WERI-Rb-1 (cell line): ENCODE results near the gene PBX1.

ENCODE experiments used
- DNase-seq: peaks from one replicate; pipeline ENCODE4 v3.0.0-alpha.2; 2020
- H3K27ac ChIP-seq: fragments of 250-450 bp; sonication (Bioruptor Pico); 2 replicates; pipeline ENCODE4 v1.5.1; 2020; ENCODE audit warnings: mild to moderate bottlenecking, moderate library complexity
- H3K27me3 ChIP-seq: fragments of 250-450 bp; sonication (Bioruptor Pico); 2 replicates; pipeline ENCODE4 v1.5.1; 2021; ENCODE audit warnings: mild to moderate bottlenecking, low read depth, moderate library complexity; ENCODE audit not compliant: insufficient read depth, severe bottlenecking
- H3K36me3 ChIP-seq: fragments of 250-450 bp; sonication (Bioruptor Pico); 2 replicates; pipeline ENCODE4 v1.5.1; 2020; ENCODE audit warnings: mild to moderate bottlenecking, moderate library complexity
- H3K4me3 ChIP-seq: 2 replicates; pipeline ENCODE4 v1.5.1; 2011; ENCODE audit warnings: low read depth, mild to moderate bottlenecking, control low read depth, low read length
- H3K9me3 ChIP-seq: fragments of 250-450 bp; sonication (Bioruptor Pico); 2 replicates; pipeline ENCODE4 v1.5.1; 2021; ENCODE audit warnings: mild to moderate bottlenecking, moderate library complexity; ENCODE audit not compliant: severe bottlenecking
- TF ChIP-seq, protein P1 (sequence below): IDR thresholded peaks from 2 replicates; pipeline ENCODE4 v1.5.1; 2011; ENCODE audit warnings: low read depth, mild to moderate bottlenecking, control low read depth, inconsistent platforms, low read length

PBX1 gene

DNA sequence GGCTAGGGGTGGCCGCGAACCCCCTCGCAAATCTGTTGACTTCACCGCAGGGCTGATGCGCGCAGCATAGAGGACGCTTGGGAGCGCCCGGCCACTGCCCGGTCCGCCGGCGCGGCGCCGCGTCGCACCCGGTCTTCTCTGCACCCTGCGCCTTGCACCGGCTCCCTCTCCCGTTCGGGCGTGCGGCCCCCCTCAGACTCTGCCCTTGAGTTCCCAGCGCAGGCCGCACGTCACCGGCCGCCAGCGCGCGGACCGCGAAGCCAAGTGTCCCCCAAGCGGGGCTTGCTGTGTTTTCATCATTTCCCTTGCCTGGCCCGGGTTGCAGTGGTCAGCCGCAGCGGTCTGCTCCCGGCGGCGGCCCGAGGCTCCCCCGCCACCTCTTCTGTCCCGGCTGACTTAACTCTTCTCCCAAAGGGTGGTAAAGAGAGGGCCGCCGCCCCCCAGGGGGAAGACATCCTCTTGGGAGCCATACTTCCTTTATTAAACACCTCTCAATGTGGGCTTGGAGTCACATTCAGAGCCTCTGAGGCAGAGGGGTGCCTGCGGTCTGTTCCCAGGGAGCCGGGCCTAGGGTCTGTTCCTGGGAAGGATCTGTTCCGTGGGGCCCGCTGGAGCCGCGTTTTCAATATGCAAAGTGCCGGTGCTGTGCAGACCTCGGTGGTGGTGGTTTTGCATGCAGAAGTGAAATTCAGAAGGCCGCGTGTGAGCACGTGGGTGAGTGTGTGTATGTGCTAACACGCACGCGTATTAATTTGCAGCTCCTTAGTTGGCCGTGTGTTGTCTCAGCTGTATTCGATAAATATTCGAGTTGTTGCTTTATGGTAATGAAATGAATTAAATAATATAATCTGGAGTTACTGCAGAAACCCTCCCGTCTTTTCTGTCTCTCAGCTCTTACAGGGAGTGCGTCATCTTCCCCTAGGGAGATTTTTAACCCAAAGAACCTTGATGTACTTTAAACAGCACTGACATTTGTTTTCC, 17.6 kb downstream of the PBX1 start:
- no peaks in the 10 kb centered on the region for H3K9me3 ChIP-seq
- H3K27ac ChIP-seq: no peak overlapping the region
- TF ChIP-seq, protein P1, sequence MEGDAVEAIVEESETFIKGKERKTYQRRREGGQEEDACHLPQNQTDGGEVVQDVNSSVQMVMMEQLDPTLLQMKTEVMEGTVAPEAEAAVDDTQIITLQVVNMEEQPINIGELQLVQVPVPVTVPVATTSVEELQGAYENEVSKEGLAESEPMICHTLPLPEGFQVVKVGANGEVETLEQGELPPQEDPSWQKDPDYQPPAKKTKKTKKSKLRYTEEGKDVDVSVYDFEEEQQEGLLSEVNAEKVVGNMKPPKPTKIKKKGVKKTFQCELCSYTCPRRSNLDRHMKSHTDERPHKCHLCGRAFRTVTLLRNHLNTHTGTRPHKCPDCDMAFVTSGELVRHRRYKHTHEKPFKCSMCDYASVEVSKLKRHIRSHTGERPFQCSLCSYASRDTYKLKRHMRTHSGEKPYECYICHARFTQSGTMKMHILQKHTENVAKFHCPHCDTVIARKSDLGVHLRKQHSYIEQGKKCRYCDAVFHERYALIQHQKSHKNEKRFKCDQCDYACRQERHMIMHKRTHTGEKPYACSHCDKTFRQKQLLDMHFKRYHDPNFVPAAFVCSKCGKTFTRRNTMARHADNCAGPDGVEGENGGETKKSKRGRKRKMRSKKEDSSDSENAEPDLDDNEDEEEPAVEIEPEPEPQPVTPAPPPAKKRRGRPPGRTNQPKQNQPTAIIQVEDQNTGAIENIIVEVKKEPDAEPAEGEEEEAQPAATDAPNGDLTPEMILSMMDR: no peak
- no peaks in the 10 kb centered on the region for H3K27me3 ChIP-seq
- H3K36me3 ChIP-seq: no peaks in the 10 kb centered on the region
- DNase-seq: no peak
- H3K4me3 ChIP-seq: no peak overlapping the region

DNA sequence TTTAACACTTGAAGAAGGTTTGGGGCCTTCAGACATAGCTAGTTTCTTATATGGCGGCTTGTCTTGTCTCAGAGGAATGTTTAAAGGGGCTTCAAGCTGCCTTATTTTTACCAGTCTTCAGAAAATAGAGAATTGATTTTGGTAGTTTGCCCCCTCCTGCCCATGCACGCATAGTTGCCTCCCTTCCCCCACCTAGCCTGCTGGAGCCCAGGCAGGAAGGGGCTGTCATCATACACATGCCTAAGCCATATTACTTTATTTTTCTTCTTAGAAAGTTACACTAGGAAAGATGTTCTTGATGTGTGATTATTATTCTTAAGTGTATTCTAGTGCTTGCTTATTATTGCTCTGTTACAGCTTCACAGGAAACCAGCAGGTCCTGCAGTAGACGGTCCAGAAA, 18.3 kb downstream of the PBX1 start:
- Histone ChIP-seq H3K27ac (no peak overlapping the region), H3K4me3 (no peak overlapping the region), H3K9me3 (no peaks in the 10 kb centered on the region), H3K27me3 (no peaks in the 10 kb centered on the region), H3K36me3 (no peaks in the 10 kb centered on the region)
- TF ChIP-seq, protein P1: no peak
- DNase-seq: no peak

DNA sequence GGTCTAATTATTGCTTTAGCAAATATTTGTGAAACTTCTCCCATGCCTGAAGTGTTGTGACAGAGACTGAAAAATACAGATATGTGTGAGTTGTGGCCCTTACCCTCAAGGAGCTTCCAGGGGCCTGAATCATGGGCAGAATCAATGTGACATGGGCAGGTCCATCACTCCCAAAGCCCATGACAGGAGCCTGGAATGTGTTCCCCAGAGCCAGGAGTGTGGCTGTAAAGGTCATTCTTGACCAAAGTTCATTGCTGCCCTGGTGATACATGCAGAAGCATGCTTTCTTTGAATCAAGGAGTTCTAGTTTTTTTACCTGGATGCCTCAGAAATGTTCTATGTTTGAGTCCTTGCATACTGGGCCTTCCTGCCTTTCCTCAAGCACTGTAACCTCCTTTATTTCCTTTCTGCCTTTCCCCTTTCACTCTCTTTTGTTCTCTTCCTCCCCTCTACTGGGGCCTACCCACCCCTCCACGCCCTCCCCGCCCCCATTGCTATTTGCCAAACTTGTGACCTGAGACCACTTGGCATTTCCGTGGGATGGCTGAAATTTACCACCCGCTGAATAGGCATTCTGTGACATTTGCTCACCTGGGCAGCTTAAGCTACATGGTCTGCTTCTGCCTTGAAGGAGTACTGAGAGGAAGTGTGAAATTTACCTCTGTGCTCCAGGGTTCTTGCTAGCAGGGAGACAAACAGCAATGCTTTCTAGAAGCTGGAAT, 19.7 kb downstream of the PBX1 start:
- Histone ChIP-seq H3K27ac (no peak overlapping the region), H3K4me3 (no peak overlapping the region), H3K27me3 (no peaks in the 10 kb centered on the region), H3K36me3 (no peaks in the 10 kb centered on the region), H3K9me3 (no peaks in the 10 kb centered on the region)
- no peak for DNase-seq
- TF ChIP-seq, protein P1: no peak

DNA sequence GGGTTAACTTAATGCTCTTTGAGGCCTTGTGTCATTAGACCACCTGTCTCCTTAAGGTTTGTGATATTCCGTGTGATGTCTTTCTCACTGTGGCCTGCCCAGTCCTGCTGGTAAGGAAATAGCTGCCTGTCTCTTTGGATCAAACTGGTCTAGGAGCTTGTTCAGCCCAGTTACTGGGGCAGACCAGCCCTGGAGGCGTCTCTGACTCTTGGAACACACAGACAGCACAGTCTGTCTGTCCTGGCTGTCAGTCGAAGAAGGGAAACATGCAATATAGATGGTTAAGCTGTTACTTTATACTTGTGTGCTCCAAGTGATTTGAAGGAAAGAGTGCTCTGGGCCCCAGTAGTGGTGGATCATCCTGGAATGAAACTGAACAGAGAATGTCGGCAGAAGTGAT, 20.4 kb downstream of the PBX1 start:
- DNase-seq: no peak
- TF ChIP-seq, protein P1: no peak
- Histone ChIP-seq H3K36me3 (no peaks in the 10 kb centered on the region), H3K27ac (no peak overlapping the region), H3K4me3 (no peak overlapping the region), H3K9me3 (no peaks in the 10 kb centered on the region), H3K27me3 (no peaks in the 10 kb centered on the region)

DNA sequence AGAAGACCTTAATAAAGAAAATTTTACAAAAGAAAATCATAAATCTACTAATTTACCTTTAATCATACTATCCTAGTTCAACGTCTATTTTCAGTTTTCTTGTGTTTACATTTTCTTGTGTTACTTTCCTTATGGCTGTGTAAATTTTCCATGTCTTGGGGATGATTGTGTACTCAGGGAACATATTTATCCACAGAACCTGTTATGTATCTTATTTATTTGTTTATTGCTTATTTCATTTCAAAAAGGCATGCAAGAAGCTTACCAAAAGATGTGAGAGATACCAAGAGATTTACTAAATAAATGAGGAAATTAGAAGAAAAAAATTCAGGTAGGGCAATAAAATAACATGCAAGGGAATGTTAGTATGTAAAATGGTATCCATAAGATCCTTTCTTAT, 22.8 kb downstream of the PBX1 start:
- TF ChIP-seq, protein P1: no peak
- Histone ChIP-seq H3K4me3 (no peak overlapping the region), H3K36me3 (no peaks in the 10 kb centered on the region), H3K27ac (no peak overlapping the region), H3K27me3 (no peaks in the 10 kb centered on the region), H3K9me3 (no peaks in the 10 kb centered on the region)
- DNase-seq: no peak
